ENCODE measurements around the gene FGF12.

DNA sequence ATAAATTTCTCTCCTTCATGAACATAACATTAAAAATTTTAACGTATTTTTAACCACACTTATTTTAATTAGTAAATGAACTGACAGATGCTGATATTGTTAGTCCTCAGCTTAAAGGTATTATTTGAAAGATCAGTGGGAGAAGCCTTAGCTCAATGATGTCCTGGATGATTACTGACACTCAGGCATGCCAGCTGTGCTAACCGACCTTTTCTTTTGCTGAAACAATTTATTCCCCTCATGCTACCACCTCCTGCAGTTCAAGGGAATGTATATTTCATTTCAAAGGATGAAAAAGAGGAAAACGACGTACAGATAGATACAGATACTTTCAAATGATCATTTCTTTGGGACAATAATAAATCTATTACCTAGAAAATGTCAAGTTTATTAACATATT lies 620.8 kb downstream of the FGF12 start:
- TF ChIP-seq PPARA (CRISPR knock-in tag; IDR thresholded peaks at IDR 0.05; ENCODE audit: borderline replicate concordance) (no peak), ZNF70 (CRISPR knock-in tag; IDR thresholded peaks at IDR 0.05) (no peak), ESRRG (CRISPR knock-in tag; IDR thresholded peaks at IDR 0.05) (no peak), ZFP3 (CRISPR knock-in tag; IDR thresholded peaks at IDR 0.05) (no peak), TSHZ2 (CRISPR knock-in tag; IDR thresholded peaks at IDR 0.05) (no peak), CSDC2 (CRISPR knock-in tag; IDR thresholded peaks at IDR 0.05) (no peak), CREB5 (CRISPR knock-in tag; IDR thresholded peaks at IDR 0.05; ENCODE audit: low read depth) (no peak), RARB (CRISPR knock-in tag; IDR thresholded peaks at IDR 0.05) (no peak), ZNF8 (CRISPR knock-in tag; IDR thresholded peaks at IDR 0.05) (no peak), TCF4 (CRISPR knock-in tag; IDR thresholded peaks at IDR 0.05; ENCODE audit: borderline replicate concordance) (no peak), SNAI2 (CRISPR knock-in tag; IDR thresholded peaks at IDR 0.05) (no peak), ZFP30 (CRISPR knock-in tag; IDR thresholded peaks at IDR 0.05) (no peak), ARNTL (CRISPR knock-in tag; IDR thresholded peaks at IDR 0.05; ENCODE audit: borderline replicate concordance, low read depth) (no peak)
- TF ChIP-seq, protein P1, sequence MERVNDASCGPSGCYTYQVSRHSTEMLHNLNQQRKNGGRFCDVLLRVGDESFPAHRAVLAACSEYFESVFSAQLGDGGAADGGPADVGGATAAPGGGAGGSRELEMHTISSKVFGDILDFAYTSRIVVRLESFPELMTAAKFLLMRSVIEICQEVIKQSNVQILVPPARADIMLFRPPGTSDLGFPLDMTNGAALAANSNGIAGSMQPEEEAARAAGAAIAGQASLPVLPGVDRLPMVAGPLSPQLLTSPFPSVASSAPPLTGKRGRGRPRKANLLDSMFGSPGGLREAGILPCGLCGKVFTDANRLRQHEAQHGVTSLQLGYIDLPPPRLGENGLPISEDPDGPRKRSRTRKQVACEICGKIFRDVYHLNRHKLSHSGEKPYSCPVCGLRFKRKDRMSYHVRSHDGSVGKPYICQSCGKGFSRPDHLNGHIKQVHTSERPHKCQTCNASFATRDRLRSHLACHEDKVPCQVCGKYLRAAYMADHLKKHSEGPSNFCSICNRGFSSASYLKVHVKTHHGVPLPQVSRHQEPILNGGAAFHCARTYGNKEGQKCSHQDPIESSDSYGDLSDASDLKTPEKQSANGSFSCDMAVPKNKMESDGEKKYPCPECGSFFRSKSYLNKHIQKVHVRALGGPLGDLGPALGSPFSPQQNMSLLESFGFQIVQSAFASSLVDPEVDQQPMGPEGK (CRISPR knock-in tag; IDR thresholded peaks at IDR 0.05; ENCODE audit: borderline replicate concordance), result no peak
